ENCODE results near the gene PDXP. TPM values are rescaled to one million over a fixed set of nuclear protein-coding genes. Genes with fewer than 3 reads are reported as not detected.

PDXP gene
- total and polyA plus RNA-seq, 2 experiments from 2014 or later, result 15.0 to 55.6 TPM

DNA sequence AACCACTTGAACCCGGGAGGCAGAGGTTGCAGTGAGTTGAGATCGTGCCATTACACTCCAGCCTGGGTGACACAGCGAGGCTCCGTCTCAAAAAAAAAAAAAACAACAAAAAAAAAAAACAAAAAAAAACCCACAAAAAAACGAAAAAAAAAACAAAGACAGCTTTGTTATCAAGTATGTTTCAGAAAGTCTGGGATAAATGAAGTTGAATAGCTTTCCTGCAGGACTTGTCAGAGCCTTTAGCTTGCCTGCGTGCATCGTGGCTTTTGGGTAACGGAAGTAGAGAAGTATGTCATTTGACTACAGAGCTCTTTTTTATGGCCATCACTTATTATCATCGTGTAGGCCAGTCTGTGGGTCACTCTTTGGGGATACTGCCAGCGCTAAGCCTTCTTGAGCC lies 53.0 kb downstream of the PDXP start:
- H3F3A ChIP-seq (replicated peaks; ENCODE audit: low read depth), result no peaks in the 10 kb centered on the region
- peaks cover 2% of the 10 kb centered on the region; the same call in 1 of the 2 replicates for H3K36me3 ChIP-seq (ENCODE audit: insufficient read depth)
- Mint-ChIP-seq H3K4me1 (peaks cover 8% of the 10 kb centered on the region), H3K4me3 (no peak overlapping the region), H3K9me3 (no peaks in the 10 kb centered on the region), H3K27ac (no peak overlapping the region), H3K36me3 (ENCODE audit: low read depth) (peaks cover 43% of the 10 kb centered on the region), H3K27me3 (ENCODE audit: insufficient read depth, low read depth, poor library complexity) (peaks cover 8% of the 10 kb centered on the region)
- no peak overlapping the region for H2AFZ ChIP-seq
- H4K20me1 ChIP-seq (replicated peaks; ENCODE audit: insufficient read depth), result no peaks in the 10 kb centered on the region
- no peaks in the 10 kb centered on the region for H3K4me1 ChIP-seq (ENCODE audit: insufficient read depth)
- DNase-seq (ENCODE audit: low spot score) (no peak), ATAC-seq (no peak)
- TF ChIP-seq STAT1 (IDR thresholded peaks at IDR 0.05; ENCODE audit: unreplicated experiment), result no peak
- TF ChIP-seq, protein P1, sequence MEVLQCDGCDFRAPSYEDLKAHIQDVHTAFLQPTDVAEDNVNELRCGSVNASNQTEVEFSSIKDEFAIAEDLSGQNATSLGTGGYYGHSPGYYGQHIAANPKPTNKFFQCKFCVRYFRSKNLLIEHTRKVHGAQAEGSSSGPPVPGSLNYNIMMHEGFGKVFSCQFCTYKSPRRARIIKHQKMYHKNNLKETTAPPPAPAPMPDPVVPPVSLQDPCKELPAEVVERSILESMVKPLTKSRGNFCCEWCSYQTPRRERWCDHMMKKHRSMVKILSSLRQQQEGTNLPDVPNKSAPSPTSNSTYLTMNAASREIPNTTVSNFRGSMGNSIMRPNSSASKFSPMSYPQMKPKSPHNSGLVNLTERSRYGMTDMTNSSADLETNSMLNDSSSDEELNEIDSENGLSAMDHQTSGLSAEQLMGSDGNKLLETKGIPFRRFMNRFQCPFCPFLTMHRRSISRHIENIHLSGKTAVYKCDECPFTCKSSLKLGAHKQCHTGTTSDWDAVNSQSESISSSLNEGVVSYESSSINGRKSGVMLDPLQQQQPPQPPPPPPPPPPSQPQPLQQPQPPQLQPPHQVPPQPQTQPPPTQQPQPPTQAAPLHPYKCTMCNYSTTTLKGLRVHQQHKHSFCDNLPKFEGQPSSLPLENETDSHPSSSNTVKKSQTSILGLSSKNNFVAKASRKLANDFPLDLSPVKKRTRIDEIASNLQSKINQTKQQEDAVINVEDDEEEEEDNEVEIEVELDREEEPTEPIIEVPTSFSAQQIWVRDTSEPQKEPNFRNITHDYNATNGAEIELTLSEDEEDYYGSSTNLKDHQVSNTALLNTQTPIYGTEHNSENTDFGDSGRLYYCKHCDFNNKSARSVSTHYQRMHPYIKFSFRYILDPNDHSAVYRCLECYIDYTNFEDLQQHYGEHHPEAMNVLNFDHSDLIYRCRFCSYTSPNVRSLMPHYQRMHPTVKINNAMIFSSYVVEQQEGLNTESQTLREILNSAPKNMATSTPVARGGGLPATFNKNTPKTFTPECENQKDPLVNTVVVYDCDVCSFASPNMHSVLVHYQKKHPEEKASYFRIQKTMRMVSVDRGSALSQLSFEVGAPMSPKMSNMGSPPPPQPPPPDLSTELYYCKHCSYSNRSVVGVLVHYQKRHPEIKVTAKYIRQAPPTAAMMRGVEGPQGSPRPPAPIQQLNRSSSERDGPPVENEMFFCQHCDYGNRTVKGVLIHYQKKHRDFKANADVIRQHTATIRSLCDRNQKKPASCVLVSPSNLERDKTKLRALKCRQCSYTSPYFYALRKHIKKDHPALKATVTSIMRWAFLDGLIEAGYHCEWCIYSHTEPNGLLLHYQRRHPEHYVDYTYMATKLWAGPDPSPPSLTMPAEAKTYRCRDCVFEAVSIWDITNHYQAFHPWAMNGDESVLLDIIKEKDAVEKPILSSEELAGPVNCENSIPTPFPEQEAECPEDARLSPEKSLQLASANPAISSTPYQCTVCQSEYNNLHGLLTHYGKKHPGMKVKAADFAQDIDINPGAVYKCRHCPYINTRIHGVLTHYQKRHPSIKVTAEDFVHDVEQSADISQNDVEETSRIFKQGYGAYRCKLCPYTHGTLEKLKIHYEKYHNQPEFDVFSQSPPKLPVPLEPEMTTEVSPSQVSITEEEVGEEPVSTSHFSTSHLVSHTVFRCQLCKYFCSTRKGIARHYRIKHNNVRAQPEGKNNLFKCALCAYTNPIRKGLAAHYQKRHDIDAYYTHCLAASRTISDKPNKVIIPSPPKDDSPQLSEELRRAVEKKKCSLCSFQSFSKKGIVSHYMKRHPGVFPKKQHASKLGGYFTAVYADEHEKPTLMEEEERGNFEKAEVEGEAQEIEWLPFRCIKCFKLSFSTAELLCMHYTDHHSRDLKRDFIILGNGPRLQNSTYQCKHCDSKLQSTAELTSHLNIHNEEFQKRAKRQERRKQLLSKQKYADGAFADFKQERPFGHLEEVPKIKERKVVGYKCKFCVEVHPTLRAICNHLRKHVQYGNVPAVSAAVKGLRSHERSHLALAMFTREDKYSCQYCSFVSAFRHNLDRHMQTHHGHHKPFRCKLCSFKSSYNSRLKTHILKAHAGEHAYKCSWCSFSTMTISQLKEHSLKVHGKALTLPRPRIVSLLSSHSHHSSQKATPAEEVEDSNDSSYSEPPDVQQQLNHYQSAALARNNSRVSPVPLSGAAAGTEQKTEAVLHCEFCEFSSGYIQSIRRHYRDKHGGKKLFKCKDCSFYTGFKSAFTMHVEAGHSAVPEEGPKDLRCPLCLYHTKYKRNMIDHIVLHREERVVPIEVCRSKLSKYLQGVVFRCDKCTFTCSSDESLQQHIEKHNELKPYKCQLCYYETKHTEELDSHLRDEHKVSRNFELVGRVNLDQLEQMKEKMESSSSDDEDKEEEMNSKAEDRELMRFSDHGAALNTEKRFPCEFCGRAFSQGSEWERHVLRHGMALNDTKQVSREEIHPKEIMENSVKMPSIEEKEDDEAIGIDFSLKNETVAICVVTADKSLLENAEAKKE (CRISPR knock-in tag; IDR thresholded peaks at IDR 0.05), result no peak
- TF ChIP-seq ZNF331 (CRISPR knock-in tag; IDR thresholded peaks at IDR 0.05; ENCODE audit: low read depth), result no peak
- TF ChIP-seq, protein P2, sequence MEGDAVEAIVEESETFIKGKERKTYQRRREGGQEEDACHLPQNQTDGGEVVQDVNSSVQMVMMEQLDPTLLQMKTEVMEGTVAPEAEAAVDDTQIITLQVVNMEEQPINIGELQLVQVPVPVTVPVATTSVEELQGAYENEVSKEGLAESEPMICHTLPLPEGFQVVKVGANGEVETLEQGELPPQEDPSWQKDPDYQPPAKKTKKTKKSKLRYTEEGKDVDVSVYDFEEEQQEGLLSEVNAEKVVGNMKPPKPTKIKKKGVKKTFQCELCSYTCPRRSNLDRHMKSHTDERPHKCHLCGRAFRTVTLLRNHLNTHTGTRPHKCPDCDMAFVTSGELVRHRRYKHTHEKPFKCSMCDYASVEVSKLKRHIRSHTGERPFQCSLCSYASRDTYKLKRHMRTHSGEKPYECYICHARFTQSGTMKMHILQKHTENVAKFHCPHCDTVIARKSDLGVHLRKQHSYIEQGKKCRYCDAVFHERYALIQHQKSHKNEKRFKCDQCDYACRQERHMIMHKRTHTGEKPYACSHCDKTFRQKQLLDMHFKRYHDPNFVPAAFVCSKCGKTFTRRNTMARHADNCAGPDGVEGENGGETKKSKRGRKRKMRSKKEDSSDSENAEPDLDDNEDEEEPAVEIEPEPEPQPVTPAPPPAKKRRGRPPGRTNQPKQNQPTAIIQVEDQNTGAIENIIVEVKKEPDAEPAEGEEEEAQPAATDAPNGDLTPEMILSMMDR (conservative IDR thresholded peaks at IDR 0.05; ENCODE audit: low read depth in 2 of 2), result no peak
- TF ChIP-seq ZNF114 (CRISPR knock-in tag; IDR thresholded peaks at IDR 0.05), result no peak
- no peak for TF ChIP-seq EZH2 (IDR thresholded peaks at IDR 0.05; ENCODE audit: low read depth, unreplicated experiment)
- TF ChIP-seq, protein P3, sequence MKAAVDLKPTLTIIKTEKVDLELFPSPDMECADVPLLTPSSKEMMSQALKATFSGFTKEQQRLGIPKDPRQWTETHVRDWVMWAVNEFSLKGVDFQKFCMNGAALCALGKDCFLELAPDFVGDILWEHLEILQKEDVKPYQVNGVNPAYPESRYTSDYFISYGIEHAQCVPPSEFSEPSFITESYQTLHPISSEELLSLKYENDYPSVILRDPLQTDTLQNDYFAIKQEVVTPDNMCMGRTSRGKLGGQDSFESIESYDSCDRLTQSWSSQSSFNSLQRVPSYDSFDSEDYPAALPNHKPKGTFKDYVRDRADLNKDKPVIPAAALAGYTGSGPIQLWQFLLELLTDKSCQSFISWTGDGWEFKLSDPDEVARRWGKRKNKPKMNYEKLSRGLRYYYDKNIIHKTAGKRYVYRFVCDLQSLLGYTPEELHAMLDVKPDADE (IDR thresholded peaks at IDR 0.05), result no peak
- TF ChIP-seq NANOG (IDR thresholded peaks at IDR 0.05; ENCODE audit: borderline replicate concordance), result no peak
- TF ChIP-seq CREB1 (CRISPR knock-in tag; IDR thresholded peaks at IDR 0.05; ENCODE audit: low read depth), result no peak
- TF ChIP-seq EZH2phosphoT487 (IDR thresholded peaks at IDR 0.05; ENCODE audit: unreplicated experiment), result no peak
- no peak for TF ChIP-seq POLR2AphosphoS5 (IDR thresholded peaks at IDR 0.05; ENCODE audit: low read depth)
- TF ChIP-seq JUNB (IDR thresholded peaks at IDR 0.05; ENCODE audit: unreplicated experiment), result no peak
- TF ChIP-seq, protein P4, sequence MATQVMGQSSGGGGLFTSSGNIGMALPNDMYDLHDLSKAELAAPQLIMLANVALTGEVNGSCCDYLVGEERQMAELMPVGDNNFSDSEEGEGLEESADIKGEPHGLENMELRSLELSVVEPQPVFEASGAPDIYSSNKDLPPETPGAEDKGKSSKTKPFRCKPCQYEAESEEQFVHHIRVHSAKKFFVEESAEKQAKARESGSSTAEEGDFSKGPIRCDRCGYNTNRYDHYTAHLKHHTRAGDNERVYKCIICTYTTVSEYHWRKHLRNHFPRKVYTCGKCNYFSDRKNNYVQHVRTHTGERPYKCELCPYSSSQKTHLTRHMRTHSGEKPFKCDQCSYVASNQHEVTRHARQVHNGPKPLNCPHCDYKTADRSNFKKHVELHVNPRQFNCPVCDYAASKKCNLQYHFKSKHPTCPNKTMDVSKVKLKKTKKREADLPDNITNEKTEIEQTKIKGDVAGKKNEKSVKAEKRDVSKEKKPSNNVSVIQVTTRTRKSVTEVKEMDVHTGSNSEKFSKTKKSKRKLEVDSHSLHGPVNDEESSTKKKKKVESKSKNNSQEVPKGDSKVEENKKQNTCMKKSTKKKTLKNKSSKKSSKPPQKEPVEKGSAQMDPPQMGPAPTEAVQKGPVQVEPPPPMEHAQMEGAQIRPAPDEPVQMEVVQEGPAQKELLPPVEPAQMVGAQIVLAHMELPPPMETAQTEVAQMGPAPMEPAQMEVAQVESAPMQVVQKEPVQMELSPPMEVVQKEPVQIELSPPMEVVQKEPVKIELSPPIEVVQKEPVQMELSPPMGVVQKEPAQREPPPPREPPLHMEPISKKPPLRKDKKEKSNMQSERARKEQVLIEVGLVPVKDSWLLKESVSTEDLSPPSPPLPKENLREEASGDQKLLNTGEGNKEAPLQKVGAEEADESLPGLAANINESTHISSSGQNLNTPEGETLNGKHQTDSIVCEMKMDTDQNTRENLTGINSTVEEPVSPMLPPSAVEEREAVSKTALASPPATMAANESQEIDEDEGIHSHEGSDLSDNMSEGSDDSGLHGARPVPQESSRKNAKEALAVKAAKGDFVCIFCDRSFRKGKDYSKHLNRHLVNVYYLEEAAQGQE (IDR thresholded peaks at IDR 0.05; ENCODE audit: unreplicated experiment), result no peak
- H3K27me3 ChIP-seq (ENCODE audit: insufficient read depth), result no peaks in the 10 kb centered on the region
- no peak overlapping the region for H3K4me2 ChIP-seq
- H3K27ac ChIP-seq (ENCODE audit: low read depth), result no peak overlapping the region
- no peak overlapping the region for H3K4me3 ChIP-seq
- H3K9me2 ChIP-seq (ENCODE audit: insufficient read depth), result no peaks in the 10 kb centered on the region
- H3K79me2 ChIP-seq (replicated peaks; ENCODE audit: insufficient read depth), result no peaks in the 10 kb centered on the region

All from GM23338 (cell line).